Measurements from ENCODE around the gene DSCAML1. TPM values are rescaled to one million over a fixed set of nuclear protein-coding genes. Genes with fewer than 3 reads are reported as not detected.

The DSCAML1 gene
- total RNA-seq, 2 donors from 2014 or later, result 0.33 to 1.6 TPM

DNA sequence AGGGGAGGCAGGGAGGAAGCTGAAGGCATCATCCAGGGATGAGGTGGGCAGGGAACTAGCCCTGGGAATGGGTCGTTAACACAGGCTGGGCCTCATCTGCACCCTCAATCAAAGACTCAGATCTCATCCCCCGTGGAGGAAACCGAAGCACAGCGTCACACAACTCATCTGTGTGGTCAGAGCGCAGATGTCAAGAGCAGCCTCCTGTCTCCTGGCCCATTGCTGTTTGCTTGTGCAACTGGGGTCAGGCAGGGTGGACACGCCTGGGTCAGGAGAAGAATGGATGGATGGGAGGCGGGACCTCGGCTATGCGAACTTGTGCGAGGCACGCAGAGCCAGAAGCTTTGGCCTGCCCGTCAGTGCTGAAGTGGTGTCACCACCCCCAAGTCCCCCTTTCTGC, 251.3 kb downstream of the DSCAML1 start:
- TF ChIP-seq POLR2A (IDR thresholded peaks at IDR 0.05) (no peak), CTCF (IDR thresholded peaks at IDR 0.05) (no peak)
- H3K4me1 ChIP-seq, result no peaks in the 10 kb centered on the region
- intact Hi-C loops (cut with DNase I), result no loop called here

DNA sequence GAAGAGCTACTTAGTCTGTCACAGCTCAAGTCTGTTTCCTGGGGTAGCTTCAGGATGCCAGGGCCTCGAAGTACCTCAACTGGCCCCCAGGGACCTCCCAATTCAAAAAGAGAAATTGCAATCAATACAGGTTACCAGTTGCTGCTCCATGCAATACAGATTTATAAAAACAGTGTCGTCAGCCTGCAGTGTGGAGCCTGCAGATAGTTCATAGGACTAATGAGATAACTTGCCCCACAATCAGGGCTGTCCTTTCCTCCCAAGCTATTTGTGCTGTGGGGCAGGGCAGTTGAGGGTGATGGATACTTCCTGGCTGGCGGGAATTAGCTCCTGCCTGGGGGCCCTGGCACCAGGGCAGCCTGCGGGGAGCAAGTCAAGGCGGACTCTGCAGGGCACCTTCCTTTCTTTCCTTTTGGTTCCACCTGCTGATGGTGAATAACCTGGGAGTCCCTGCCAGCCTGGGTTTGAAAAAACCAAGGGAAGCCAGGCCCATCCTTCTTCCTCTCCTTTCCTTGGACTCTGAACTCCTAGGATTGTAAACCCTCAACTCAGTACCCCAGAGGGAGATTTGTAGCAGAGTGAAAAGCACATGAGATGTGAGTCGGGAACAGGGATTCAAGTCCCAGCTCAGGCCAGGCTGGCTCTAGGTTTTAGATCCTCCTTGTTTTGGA, 252.8 kb downstream of the DSCAML1 start:
- ATAC-seq (no peak), DNase-seq (no peak)
- intact Hi-C loops (cut with DNase I), result no loop called here
- TF ChIP-seq POLR2A (IDR thresholded peaks at IDR 0.05) (no peak), CTCF (IDR thresholded peaks at IDR 0.05) (no peak)
- 85 to 86% methylated on average over 4 to 6 of the region's 6 CpGs for WGBS, 2 donors
- no peak overlapping the region for H3K4me3 ChIP-seq
- H3K9me3 ChIP-seq, result peaks cover 0 to 18% (median 0%) of the 10 kb centered on the region in 3 donors
- H3K27ac ChIP-seq, result no peak overlapping the region
- no peaks in the 10 kb centered on the region for H3K27me3 ChIP-seq
- H3K36me3 ChIP-seq (replicated peaks in 1 of 2; ENCODE audit: insufficient read depth in 1 of 2, low read depth in 2 of 2), result no peaks in the 10 kb centered on the region
- no peaks in the 10 kb centered on the region for H3K4me1 ChIP-seq

More for the DNA sequence above, 251.3 kb downstream of the DSCAML1 start:
- WGBS, 2 donors, result 92 to 97% methylated on average over 8 to 11 of the region's 12 CpGs
- no peak for ATAC-seq
- no peak for DNase-seq
- no peaks in the 10 kb centered on the region for H3K36me3 ChIP-seq (replicated peaks in 1 of 2; ENCODE audit: insufficient read depth in 1 of 2, low read depth in 2 of 2)
- no peaks in the 10 kb centered on the region for H3K27me3 ChIP-seq
- H3K27ac ChIP-seq, result no peak overlapping the region
- H3K9me3 ChIP-seq, result peaks cover 0 to 18% (median 0%) of the 10 kb centered on the region in 3 donors
- H3K4me3 ChIP-seq, result no peak overlapping the region

DNA sequence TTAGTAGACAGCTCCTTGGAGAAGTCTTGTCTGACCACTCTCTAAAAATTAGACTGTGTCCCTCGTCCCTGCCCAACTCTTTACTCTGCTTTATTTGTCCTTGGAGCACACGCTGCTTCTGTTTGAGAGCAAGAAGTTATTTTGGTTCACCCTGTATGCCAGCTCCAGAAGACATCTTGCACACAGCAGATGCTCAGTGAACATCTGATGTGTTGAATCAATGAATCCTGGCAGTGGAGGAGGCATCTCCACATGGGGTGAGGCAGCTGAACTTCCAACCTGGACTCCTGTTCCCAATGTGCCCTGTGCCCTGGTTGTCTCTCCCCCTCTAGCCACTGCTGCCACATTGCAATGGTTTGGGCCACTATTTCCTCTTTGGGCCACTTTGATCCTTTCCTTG, 255.8 kb downstream of the DSCAML1 start:
- WGBS, 2 donors, result 52 to 58% methylated on average over 2 of the region's 2 CpGs
- Histone ChIP-seq H3K4me1 (no peaks in the 10 kb centered on the region), H3K27me3 (no peaks in the 10 kb centered on the region), H3K27ac (no peak overlapping the region), H3K36me3 (replicated peaks in 1 of 2; ENCODE audit: insufficient read depth in 1 of 2, low read depth in 2 of 2) (no peaks in the 10 kb centered on the region), H3K4me3 (no peak overlapping the region), H3K9me3 (peaks cover 0 to 18% (median 0%) of the 10 kb centered on the region in 3 donors)
- intact Hi-C loops (cut with DNase I), result no loop called here
- ATAC-seq (no peak), DNase-seq (no peak)
- no peak for TF ChIP-seq CTCF (IDR thresholded peaks at IDR 0.05)
- no peak for TF ChIP-seq POLR2A (IDR thresholded peaks at IDR 0.05)

- 66 to 68% methylated on average over 12 to 13 of the region's 13 CpGs for WGBS, 2 donors
- intact Hi-C loops (cut with DNase I), result no loop called here
- Histone ChIP-seq H3K27ac (no peak overlapping the region), H3K4me1 (no peaks in the 10 kb centered on the region), H3K36me3 (replicated peaks in 1 of 2; ENCODE audit: insufficient read depth in 1 of 2, low read depth in 2 of 2) (no peaks in the 10 kb centered on the region), H3K27me3 (no peaks in the 10 kb centered on the region), H3K9me3 (peaks cover 0 to 10% (median 0%) of the 10 kb centered on the region in 3 donors), H3K4me3 (no peak overlapping the region)
- TF ChIP-seq POLR2A (IDR thresholded peaks at IDR 0.05), result no peak
- no peak for TF ChIP-seq CTCF (IDR thresholded peaks at IDR 0.05)
- DNase-seq (no peak), ATAC-seq (no peak)
Observed at GRCh38 chr11:117538263-117539135, 258.5 kb downstream of the DSCAML1 start.
